Mesothelial cell of epicardium (in vitro differentiated cells): Measurements from ENCODE around the gene AHNAK2. TPM values are rescaled to one million over a fixed set of nuclear protein-coding genes. Genes with fewer than 3 reads are reported as not detected.

Experiments used
- DNase-seq, 2 experiments: peaks; one replicate each; pipeline ENCODE4 v3.0.0; 2021; ENCODE audit warnings: low spot score in 2 of 2; ENCODE audit not compliant: unreplicated experiment in 2 of 2
- H3K27ac Mint-ChIP-seq: 2 replicates; pipeline ENCODE4 v1.8.0; 2021; ENCODE audit warnings: mixed read lengths
- H3K27me3 Mint-ChIP-seq: 2 replicates; pipeline ENCODE4 v1.8.0; 2021; ENCODE audit warnings: low read depth, mixed read lengths
- H3K36me3 Mint-ChIP-seq: 2 replicates; pipeline ENCODE4 v1.8.0; 2021; ENCODE audit warnings: mixed read lengths
- H3K4me1 Mint-ChIP-seq: 2 replicates; pipeline ENCODE4 v1.8.0; 2021; ENCODE audit warnings: mixed read lengths
- H3K4me3 Mint-ChIP-seq: 2 replicates; pipeline ENCODE4 v1.8.0; 2021; ENCODE audit warnings: mild to moderate bottlenecking, moderate library complexity, mixed read lengths
- H3K9me3 Mint-ChIP-seq: 2 replicates; pipeline ENCODE4 v1.8.0; 2021; ENCODE audit warnings: mixed read lengths
- CTCF ChIP-seq: fragments of 200-600 bp; sonication (generic); IDR thresholded peaks from one replicate; pipeline ENCODE4 v1.5.0; 2021; ENCODE audit warnings: antibody characterized with exemption; ENCODE audit not compliant: unreplicated experiment
- total RNA-seq: library from RNA; stranded (reverse); gene quantifications from 3 replicates; pipeline ENCODE4 v1.2.1, GENCODE V29; 2021

The AHNAK2 gene
- total RNA-seq, 1 donor from 2014 or later, result 2.8 TPM

- Mint-ChIP-seq H3K9me3 (no peaks in the 10 kb centered on the region), H3K27ac (no peak overlapping the region), H3K4me1 (no peaks in the 10 kb centered on the region), H3K4me3 (no peak overlapping the region), H3K36me3 (peaks cover 3% of the 10 kb centered on the region), H3K27me3 (no peaks in the 10 kb centered on the region)
- DNase-seq, result no peak
- no peak for TF ChIP-seq CTCF
Observed at GRCh38 chr14:104889375-104889757, 88.8 kb downstream of the AHNAK2 start.

GRCh38 chr14:104888489-104889374, 89.4 kb downstream of the AHNAK2 start:
- DNase-seq, result no peak
- Mint-ChIP-seq H3K4me1 (no peaks in the 10 kb centered on the region), H3K36me3 (peaks cover 3% of the 10 kb centered on the region), H3K4me3 (no peak overlapping the region), H3K27ac (no peak overlapping the region), H3K27me3 (no peaks in the 10 kb centered on the region), H3K9me3 (no peaks in the 10 kb centered on the region)
- no peak for TF ChIP-seq CTCF

GRCh38 chr14:104887623-104888488, 90.3 kb downstream of the AHNAK2 start:
- Mint-ChIP-seq H3K27me3 (no peaks in the 10 kb centered on the region), H3K4me3 (no peak overlapping the region), H3K27ac (no peak overlapping the region), H3K4me1 (no peaks in the 10 kb centered on the region), H3K9me3 (no peaks in the 10 kb centered on the region), H3K36me3 (peaks cover 3% of the 10 kb centered on the region)
- no peak for TF ChIP-seq CTCF
- no peak for DNase-seq

Other genes starting within 250 kb of the AHNAK2 start
- 68.7 to 70.9 TPM (median 70.9 TPM) in 3 replicates for gene SIVA1, start 225.2 kb downstream of the AHNAK2 start, total RNA-seq
- gene AKT1, start 182.6 kb downstream of the AHNAK2 start, total RNA-seq, result 116 to 122 TPM (median 117 TPM) in 3 replicates
- gene ZBTB42, start 177.3 kb downstream of the AHNAK2 start, total RNA-seq, result 5.8 to 6.7 TPM (median 6.2 TPM) in 3 replicates
- gene CEP170B, start 113.1 kb downstream of the AHNAK2 start, total RNA-seq, result 28.3 to 29.2 TPM (median 28.4 TPM) in 3 replicates
- 0.58 to 0.78 TPM (median 0.75 TPM) in 3 replicates for gene PLD4, start 53.5 kb downstream of the AHNAK2 start, total RNA-seq
- gene CLBA1, start 7.4 kb upstream of the AHNAK2 start, total RNA-seq, result 9.0 to 10.3 TPM (median 10.2 TPM) in 3 replicates
- 31.5 to 33.9 TPM (median 32.3 TPM) in 3 replicates for gene CDCA4, start 42.7 kb upstream of the AHNAK2 start, total RNA-seq
- gene GPR132, start 87.1 kb upstream of the AHNAK2 start, total RNA-seq, result 1.0 to 1.6 TPM (median 1.1 TPM) in 3 replicates
- gene JAG2, start 190.4 kb upstream of the AHNAK2 start, total RNA-seq, result 33.7 to 38.9 TPM (median 33.9 TPM) in 3 replicates
- 68.4 to 75.0 TPM (median 71.3 TPM) in 3 replicates for gene NUDT14, start 202.9 kb upstream of the AHNAK2 start, total RNA-seq